ENCODE results near the gene TLK2.

TLK2 gene

GRCh38 chr17:62658136-62658920, 179.7 kb downstream of the TLK2 start:
- DNase-seq: no peak

GRCh38 chr17:62660629-62661118, 182.0 kb downstream of the TLK2 start:
- DNase-seq: no peak

DNA sequence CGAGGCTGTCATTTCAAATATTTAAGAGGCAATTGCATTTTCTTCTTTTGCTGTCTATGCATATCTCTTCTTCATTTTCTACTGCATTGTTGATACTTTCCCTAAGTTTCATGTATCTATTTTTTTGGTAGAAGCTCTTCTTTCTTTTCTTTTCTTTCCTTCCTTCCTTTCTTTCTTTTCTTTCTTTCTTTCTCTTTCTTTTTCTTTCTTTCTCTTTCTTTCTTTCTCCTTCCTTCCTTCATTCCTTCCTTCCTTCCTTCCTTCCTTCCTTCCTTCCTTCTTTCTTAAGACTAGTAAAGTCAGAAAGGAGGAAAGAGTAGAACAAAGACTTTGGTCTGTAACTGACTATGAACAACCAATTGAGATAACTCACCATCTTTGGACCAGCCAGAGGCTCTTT, 182.7 kb downstream of the TLK2 start:
- DNase-seq: no peak

DNA sequence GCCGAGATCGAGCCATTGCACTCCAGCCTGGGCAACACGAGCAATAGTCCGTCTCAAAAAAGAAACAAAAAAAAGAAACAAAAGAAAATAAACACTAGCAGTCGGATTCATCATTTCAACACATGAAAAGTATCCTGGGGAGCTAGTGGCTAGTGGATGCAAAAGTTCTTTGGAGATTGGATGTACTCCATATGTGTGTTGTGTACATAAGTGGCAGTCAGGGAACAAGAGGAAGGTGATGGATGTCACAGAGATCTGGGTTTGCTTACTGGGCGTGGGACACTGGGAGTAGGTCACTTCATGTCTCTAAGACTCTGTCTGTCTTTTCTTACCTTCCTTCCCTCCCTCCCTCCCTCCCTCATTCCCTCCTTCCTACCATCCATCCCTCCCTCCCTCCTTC, 184.2 kb downstream of the TLK2 start:
- no peak for DNase-seq

Data from HCEC 1CT (cell line).